ENCODE measurements around the gene ITPR1. TPM values are rescaled to one million over a fixed set of nuclear protein-coding genes. Genes with fewer than 3 reads are reported as not detected.

Gene ITPR1
- total and polyA plus RNA-seq, 2 experiments from 2014 or later, result 6.8 to 21.0 TPM

- Histone ChIP-seq H3K9me2 (ENCODE audit: insufficient read depth) (no peaks in the 10 kb centered on the region), H4K20me1 (replicated peaks; ENCODE audit: insufficient read depth) (no peaks in the 10 kb centered on the region), H3K4me1 (ENCODE audit: insufficient read depth) (no peaks in the 10 kb centered on the region; the same call in 1 of the 2 replicates), H3F3A (replicated peaks; ENCODE audit: low read depth) (no peaks in the 10 kb centered on the region), H3K27ac (ENCODE audit: low read depth) (no peak overlapping the region), H3K4me2 (no peak overlapping the region), H3K36me3 (ENCODE audit: insufficient read depth) (no peaks in the 10 kb centered on the region), H2AFZ (no peak overlapping the region), H3K27me3 (ENCODE audit: insufficient read depth) (no peaks in the 10 kb centered on the region), H3K79me2 (replicated peaks; ENCODE audit: insufficient read depth) (0 out of 2 replicates have a peak, but pooled peaks cover 3% of the 10 kb centered on the region), H3K4me3 (no peak overlapping the region)
- H3K27me3 Mint-ChIP-seq (ENCODE audit: insufficient read depth, low read depth, poor library complexity), result peaks cover 4% of the 10 kb centered on the region
- no peak overlapping the region for H3K4me3 Mint-ChIP-seq
- no peaks in the 10 kb centered on the region for H3K36me3 Mint-ChIP-seq (ENCODE audit: low read depth)
- TF ChIP-seq EZH2phosphoT487 (IDR thresholded peaks at IDR 0.05; ENCODE audit: unreplicated experiment) (no peak), ZNF462 (CRISPR knock-in tag; IDR thresholded peaks at IDR 0.05) (no peak), JUNB (IDR thresholded peaks at IDR 0.05; ENCODE audit: unreplicated experiment) (no peak), ZNF331 (CRISPR knock-in tag; IDR thresholded peaks at IDR 0.05; ENCODE audit: low read depth) (no peak), NANOG (IDR thresholded peaks at IDR 0.05; ENCODE audit: borderline replicate concordance) (no peak), CREB1 (CRISPR knock-in tag; IDR thresholded peaks at IDR 0.05; ENCODE audit: low read depth) (no peak), STAT1 (IDR thresholded peaks at IDR 0.05; ENCODE audit: unreplicated experiment) (no peak), ZNF114 (CRISPR knock-in tag; IDR thresholded peaks at IDR 0.05) (no peak), REST (IDR thresholded peaks at IDR 0.05; ENCODE audit: unreplicated experiment) (no peak), EZH2 (IDR thresholded peaks at IDR 0.05; ENCODE audit: low read depth, unreplicated experiment) (no peak), ETS1 (IDR thresholded peaks at IDR 0.05) (no peak), POLR2AphosphoS5 (IDR thresholded peaks at IDR 0.05; ENCODE audit: low read depth) (no peak), CTCF (conservative IDR thresholded peaks at IDR 0.05; ENCODE audit: low read depth in 2 of 2) (no peak)
- no peak overlapping the region for H3K27ac Mint-ChIP-seq
- DNase-seq (ENCODE audit: low spot score) (no peak), ATAC-seq (no peak)
- H3K9me3 Mint-ChIP-seq, result no peaks in the 10 kb centered on the region
- H3K4me1 Mint-ChIP-seq, result peaks cover 8% of the 10 kb centered on the region; the same call in 2 of the 3 replicates
Observed at GRCh38 chr3:4462369-4463040, 30.6 kb upstream of the ITPR1 start.

All from GM23338 (cell line).